ENCODE data around the gene PCDH9.

DNA sequence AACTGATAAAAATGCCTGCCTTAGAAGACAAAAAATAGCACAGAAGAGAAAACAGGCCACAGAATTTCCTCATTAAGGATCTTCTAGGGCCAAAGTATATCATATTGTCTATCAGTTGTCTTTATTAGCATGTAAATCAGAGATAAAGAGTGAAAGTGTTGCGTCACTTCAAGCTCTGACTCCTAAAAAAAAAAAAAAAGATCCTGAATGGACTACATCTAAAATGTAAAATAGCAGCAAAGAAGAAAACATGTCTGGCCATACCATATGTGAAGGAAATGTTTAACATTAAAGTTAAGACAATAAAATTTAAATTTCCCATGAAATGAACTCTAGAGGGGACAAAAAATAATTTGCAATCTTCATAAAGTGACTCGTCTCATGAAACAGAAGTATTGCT lies 237.4 kb downstream of the PCDH9 start:
- TF ChIP-seq, protein P1, sequence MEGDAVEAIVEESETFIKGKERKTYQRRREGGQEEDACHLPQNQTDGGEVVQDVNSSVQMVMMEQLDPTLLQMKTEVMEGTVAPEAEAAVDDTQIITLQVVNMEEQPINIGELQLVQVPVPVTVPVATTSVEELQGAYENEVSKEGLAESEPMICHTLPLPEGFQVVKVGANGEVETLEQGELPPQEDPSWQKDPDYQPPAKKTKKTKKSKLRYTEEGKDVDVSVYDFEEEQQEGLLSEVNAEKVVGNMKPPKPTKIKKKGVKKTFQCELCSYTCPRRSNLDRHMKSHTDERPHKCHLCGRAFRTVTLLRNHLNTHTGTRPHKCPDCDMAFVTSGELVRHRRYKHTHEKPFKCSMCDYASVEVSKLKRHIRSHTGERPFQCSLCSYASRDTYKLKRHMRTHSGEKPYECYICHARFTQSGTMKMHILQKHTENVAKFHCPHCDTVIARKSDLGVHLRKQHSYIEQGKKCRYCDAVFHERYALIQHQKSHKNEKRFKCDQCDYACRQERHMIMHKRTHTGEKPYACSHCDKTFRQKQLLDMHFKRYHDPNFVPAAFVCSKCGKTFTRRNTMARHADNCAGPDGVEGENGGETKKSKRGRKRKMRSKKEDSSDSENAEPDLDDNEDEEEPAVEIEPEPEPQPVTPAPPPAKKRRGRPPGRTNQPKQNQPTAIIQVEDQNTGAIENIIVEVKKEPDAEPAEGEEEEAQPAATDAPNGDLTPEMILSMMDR (IDR thresholded peaks at IDR 0.05) = no peak
- TF ChIP-seq POLR2A (IDR thresholded peaks at IDR 0.05) = no peak

Data from thyroid gland (tissue), 4 donors.